ENCODE measurements around the gene SETD6.
"Not testable (repeated sequence)": the region's sequence is repeated elsewhere in the genome, so short reads cannot be mapped to it uniquely, and the experiment has no call there.

The SETD6 gene

DNA sequence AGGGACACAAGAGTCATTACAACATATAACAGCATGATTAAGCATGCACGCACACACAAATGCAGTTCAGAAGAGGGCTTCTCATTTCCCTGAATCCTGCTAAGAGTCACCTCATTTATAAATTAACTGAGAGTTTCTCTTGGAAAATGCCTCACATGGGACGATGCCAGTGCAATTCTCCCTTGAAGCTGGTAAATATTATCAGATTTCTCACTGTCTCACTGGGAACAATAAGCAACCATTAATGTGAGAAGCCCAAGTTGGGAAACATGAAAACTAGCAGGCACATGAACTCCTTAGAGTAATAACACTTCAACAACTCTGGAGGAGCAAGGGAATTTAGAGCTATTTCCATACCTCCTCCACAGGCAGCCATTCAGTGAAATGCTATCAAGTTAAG lies 26.4 kb downstream of the SETD6 start:
- no peak for DNase-seq

DNA sequence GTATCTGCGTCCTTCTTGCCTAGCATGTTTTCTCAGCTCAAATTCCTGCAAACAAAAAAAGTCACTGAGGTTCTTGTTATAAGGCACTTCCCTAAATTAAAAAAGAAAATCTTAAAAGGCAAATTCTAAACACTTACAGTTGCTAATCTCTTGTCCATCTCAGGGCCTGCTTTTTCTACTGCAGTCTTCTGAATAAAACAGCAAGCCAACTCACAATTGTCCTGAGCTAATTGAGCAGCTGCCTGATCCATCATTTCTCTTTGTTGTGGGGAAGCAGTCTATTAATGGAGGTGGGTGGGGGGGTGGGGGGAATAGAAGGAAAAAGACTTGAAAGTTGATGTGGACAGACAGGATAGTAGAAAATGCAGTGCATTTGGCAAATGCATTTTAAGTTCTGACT lies 27.0 kb downstream of the SETD6 start:
- DNase-seq: no peak

DNA sequence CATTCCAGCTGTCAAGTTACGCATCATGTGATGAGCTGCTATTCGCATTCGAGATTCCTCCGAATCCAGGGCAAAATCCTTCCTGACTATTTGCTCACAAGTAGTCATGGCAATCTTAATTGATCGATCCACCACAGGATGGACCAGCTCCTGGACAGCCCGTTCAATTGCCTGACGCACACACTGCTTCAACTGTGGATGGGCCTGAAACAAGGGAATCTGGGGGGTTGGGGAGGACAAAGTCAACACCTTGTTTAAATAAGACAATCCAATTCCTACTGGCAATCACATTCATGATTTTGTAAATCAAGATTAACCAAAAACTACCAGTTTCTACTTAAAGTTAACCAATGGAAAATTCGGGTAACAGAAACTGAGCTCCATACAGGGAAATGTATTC lies 28.4 kb downstream of the SETD6 start:
- DNase-seq: no peak

DNA sequence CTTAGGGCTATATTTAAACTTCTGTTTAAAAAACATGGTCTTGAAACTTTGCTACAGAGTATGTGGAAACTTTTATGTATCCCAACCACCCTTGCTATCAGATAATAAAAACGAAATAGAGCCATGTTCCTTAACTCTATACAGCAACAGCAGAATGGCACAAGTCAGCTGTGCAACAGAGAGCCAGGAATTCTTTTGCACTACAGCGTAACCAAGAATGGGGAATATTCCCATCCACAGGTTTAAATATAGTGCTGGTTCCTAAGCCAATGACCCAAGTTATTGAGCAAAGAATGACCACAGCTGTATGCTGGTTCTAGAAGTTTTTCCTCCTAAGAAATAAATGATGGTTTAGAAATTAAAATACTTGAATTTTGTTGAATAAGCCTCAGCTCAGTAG lies 33.1 kb downstream of the SETD6 start:
- DNase-seq: no peak

DNA sequence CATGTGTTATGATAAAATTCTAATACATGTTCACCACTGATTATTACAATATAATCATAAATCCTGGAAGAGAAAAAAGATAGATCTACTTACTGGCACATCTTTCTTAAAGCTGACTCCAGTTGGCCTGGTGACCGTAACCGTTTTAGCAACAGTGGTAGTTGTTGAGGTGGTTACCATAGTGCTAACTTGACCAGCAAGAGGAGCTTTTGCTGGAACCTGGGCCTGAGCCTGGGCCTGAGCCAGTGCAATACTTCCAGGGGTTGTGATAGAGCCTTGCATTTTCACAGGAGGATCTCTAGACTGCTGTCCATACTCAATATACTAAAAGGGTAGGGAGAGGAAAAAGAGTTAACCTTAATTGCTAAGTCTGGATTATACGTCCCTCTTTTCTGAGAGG lies 36.2 kb downstream of the SETD6 start:
- DNase-seq: no peak

DNA sequence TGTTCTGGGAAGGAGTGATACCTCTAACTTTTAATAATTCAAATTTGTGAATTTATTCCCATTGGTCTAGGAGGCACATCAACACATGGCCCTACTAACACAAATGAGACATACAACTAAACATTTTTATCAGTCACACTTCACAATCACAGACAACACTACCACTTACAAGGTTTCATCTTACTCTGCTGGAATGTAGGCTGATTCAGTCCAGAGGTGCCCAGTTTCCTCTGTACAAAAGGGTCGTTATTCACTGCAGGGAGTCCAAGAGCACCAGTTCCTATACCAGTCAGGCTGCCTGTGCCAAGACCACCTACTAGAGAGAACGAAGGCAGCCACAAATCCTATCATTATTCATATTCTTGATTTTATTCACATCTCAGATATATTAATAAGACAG lies 41.4 kb downstream of the SETD6 start:
- DNase-seq: no peak

DNA sequence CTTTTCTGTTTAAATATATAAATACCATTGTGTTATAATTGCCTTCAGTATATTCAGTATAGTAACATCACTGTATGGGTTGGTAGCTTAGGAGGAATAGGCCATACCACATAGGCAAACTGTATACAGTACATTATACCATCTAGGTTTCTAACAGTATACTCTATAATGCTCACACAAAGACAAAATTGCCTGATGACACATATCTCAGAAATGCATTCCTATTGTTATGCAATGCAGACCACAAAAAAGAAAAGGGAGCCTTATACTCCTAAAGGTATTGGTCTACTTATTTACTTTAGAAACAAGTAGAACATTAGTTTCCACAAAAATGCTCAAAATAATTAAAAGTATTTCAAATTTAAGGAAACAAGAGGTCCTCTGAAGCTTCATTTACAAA lies 47.9 kb downstream of the SETD6 start:
- peak; percentile 72 for DNase-seq

DNA sequence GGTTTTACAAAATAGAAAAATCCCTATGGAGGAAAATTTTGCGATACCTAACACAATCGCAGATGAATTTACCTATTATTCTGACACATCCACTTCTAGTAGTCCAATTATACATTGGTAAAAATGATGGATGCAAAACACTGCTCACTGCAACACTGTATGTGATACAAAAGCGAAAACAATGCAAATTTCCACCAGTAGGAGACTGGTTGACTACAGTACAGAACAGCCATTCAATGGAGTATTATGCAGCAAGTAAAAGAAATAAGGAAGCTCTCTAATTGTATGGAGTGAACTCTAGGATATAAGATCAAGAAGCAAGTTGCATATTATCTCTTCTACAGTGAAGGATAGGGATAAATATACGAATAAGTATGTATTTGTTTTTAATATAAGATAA lies 48.5 kb downstream of the SETD6 start:
- DNase-seq: no peak

DNA sequence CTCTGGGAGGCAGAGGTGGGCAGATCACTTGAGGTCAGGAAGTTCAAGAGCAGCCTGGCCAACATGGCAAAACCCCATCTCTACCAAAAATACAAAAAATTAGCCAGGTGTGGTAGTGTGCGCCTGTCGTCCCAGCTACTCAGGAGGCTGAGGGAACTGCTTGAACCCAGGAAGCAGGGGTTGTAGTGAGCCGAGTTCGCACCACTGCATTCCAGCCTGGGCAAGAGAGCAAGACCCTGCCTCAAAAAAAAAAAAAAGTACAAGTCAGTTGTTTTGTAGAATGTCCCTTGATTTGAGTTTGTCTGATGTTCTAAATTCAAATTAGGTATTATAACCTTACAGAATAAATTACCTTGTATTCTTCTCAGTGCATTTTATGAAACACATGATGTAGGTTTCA lies 50.4 kb downstream of the SETD6 start:
- not testable (repeated sequence) for DNase-seq

Data from fibroblast of upper back skin (primary cell).